Pancreas (tissue), 10 donors: ENCODE data around the gene QRICH1. TPM values are rescaled to one million over a fixed set of nuclear protein-coding genes. Genes with fewer than 3 reads are reported as not detected.
A peak's percentile ranks its signal among the peaks of the same experiment; 100 is the strongest.
"Not testable (repeated sequence)": the region's sequence is repeated elsewhere in the genome, so short reads cannot be mapped to it uniquely, and the experiment has no call there.

Experiments used
- ATAC-seq, 4 donors: fragments of 200-7000 bp; cut with Tn5 transposase; one replicate each; pipeline versions ENCODE4 v1.8.0 to v1.9.1; 2020; ENCODE audit warnings: mild to moderate bottlenecking in 4 of 4, moderate library complexity in 4 of 4
- DNase-seq, 6 donors: peaks; one replicate each; pipeline ENCODE4 v3.0.0-alpha.2; 2020
- FAIRE-seq: peaks from 2 replicates; lab custom pipeline; 2012; peaks lifted over from hg19 to GRCh38; lab: Jason Lieb, UNC
- H3K27ac ChIP-seq, 4 donors: fragments of 200-600 bp; sonication (generic); 1 replicate in 3 of 4; 2 replicates in 1 of 4; pipeline versions ENCODE4 v1.5.0 to v1.8.0; 2020
- H3K27me3 ChIP-seq, 4 donors: fragments of 200-600 bp; one replicate each; pipeline ENCODE4 v1.8.0; 2021
- H3K36me3 ChIP-seq, 3 donors: fragments of 200-600 bp; sonication (generic) in 1 of 3; one replicate each; pipeline versions ENCODE4 v1.5.0 to v1.8.0; 2020 to 2021
- H3K4me1 ChIP-seq, 3 donors: fragments of 200-600 bp; one replicate each; pipeline ENCODE4 v1.8.0; 2021
- H3K4me3 ChIP-seq, 4 donors: fragments of 200-600 bp; sonication (generic) in 2 of 4; one replicate each; pipeline versions ENCODE4 v1.5.0 to v1.8.0; 2020 to 2021
- H3K9me3 ChIP-seq, 4 donors: fragments of 200-600 bp; one replicate each; pipeline ENCODE4 v1.8.0; 2021
- WGBS, 2 donors: extraction: QIAGEN DNeasy Blood & Tissue Kit; methylation state at CpG; one replicate each; pipeline ENCODE4 v1.1.7; 2013; 5-methylcytosine and 5-hydroxymethylcytosine counted together
- intact Hi-C, 3 donors: fragments of 100-400 bp; cut with DNase I; formaldehyde crosslinking; loops; one replicate each; pipeline versions ENCODE4 v1.11.1 to v1.14.2; 2022
- polyA plus RNA-seq, 2 donors: library from polyadenylated mRNA; stranded (reverse); fragments of 200-250 nt; gene quantifications; one replicate each; pipeline ENCODE4 v1.2.3, GENCODE V29; 2013
- total RNA-seq, 6 donors: library from RNA; stranded (reverse); fragmentation: NEBNext Ultra II Directional in 4 of 6; extraction: Animal tissue kit (Norgen Biotek cat#: 25700) in 4 of 6; gene quantifications; one replicate each; pipeline versions ENCODE4 v1.2.1 to v1.2.4, GENCODE V29; 2021 to 2023
- TF ChIP-seq, protein P1 (sequence below), 4 donors: fragments of 200-600 bp; sonication (generic) in 3 of 4; IDR thresholded peaks; one replicate each; pipeline versions ENCODE4 v1.5.0 to v1.8.0; 2021; ENCODE audit warnings: antibody characterized with exemption in 4 of 4
- donor health status: healthy with polysubstance abuse.
- donor health status: DM: no; HTN: no; CAD: no; lungs with moderate emphysema.
- donor health status: DM: no; HTN: no; CAD: no.
- donor health status: control.
- donor health status: control.
- donor health status: Bipolar disorder and iron deficiency.
- donor health status: DM: yes; HTN: yes; CAD: no.
- donor health status: DM: no; HTN: no; CAD: no.
- donor health status: DM: no; HTN: no; CAD: no.
- donor health status: DM: yes; HTN: yes; CAD: no.

Gene QRICH1
- total and polyA plus RNA-seq, 8 donors, result 20.9 to 48.1 (median 30.4) TPM

- TF ChIP-seq, protein P1, sequence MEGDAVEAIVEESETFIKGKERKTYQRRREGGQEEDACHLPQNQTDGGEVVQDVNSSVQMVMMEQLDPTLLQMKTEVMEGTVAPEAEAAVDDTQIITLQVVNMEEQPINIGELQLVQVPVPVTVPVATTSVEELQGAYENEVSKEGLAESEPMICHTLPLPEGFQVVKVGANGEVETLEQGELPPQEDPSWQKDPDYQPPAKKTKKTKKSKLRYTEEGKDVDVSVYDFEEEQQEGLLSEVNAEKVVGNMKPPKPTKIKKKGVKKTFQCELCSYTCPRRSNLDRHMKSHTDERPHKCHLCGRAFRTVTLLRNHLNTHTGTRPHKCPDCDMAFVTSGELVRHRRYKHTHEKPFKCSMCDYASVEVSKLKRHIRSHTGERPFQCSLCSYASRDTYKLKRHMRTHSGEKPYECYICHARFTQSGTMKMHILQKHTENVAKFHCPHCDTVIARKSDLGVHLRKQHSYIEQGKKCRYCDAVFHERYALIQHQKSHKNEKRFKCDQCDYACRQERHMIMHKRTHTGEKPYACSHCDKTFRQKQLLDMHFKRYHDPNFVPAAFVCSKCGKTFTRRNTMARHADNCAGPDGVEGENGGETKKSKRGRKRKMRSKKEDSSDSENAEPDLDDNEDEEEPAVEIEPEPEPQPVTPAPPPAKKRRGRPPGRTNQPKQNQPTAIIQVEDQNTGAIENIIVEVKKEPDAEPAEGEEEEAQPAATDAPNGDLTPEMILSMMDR (IDR thresholded peaks at IDR 0.05), result no peak
Measured at GRCh38 chr3:49012441-49013017, 81.3 kb downstream of the QRICH1 start.

DNA sequence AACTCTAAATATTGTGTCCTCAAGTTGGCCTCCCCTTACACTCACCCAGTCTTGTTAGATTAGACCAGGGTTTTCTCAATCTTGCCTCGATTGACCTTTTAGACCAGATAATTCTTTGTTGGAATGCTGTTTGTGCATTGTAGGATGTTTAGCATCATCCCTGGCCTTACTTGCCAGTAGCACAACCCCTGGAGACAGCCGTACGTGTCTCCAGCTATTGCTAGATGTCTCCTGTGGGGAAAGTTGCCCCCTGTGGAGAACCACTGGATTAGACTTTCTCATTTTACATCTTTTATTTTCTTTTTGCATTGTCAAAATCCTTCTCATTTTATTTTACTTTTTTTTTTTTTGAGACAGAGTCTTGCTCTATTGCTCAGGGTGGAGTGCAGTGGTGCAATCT is 84.5 kb downstream of the QRICH1 start:
- 71 to 76% methylated on average over 3 of the region's 3 CpGs for WGBS, 2 donors

More at GRCh38 chr3:49012441-49013017, 81.3 kb downstream of the QRICH1 start:
- peaks cover 0 to 20% (median 11%) of the 10 kb centered on the region in 3 donors for H3K36me3 ChIP-seq
- DNase-seq, result peak in 4 of 6 donors; percentile 61 to 83 (median 70)
- H3K27ac ChIP-seq, result peak overlapping the region in 2 of 4 donors; percentile 10 to 15
- FAIRE-seq, result no peak
- H3K4me1 ChIP-seq, result peaks cover 0 to 17% (median 15%) of the 10 kb centered on the region in 3 donors
- peak; percentile 5 to 31 (median 14) for ATAC-seq
- no peaks in the 10 kb centered on the region for H3K27me3 ChIP-seq
- WGBS, 2 donors, result 34 to 37% methylated on average over 17 of the region's 17 CpGs
- no peaks in the 10 kb centered on the region for H3K9me3 ChIP-seq
- intact Hi-C loops, result no loop called here
- H3K4me3 ChIP-seq, result no peak overlapping the region

DNA sequence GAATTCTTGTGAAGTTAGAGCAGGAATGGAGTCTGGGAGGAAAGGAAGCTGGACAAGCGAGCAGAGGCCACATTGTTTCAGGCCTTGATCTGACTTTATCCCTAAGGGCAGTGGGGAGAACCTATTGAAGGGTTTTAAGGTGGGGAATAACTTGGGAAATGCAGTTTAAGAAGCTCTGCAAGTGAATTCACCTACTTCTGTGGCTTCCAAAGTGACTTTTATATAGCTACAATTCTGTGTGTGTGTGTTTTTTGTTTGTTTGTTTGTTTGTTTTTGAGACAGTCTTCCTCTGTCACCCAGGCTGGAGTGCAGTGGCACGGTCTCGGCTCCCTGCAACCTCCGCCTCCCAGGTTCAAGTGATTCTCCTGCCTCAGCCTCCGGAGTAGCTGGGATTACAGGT is 85.2 kb downstream of the QRICH1 start:
- 82 to 93% methylated on average over 5 of the region's 5 CpGs for WGBS, 2 donors
- Histone ChIP-seq H3K4me3 (peak overlapping the region in 2 of 4 donors; percentile 57 to 61), H3K27ac (peak overlapping the region in 1 of 4 donors; percentile 91), H3K4me1 (peaks cover 0 to 18% (median 17%) of the 10 kb centered on the region in 3 donors)
- intact Hi-C loops, ATAC-seq, H3K36me3 ChIP-seq, H3K27me3 ChIP-seq, H3K9me3 ChIP-seq, FAIRE-seq, DNase-seq: not testable (repeated sequence)

More for the DNA sequence above, 84.5 kb downstream of the QRICH1 start:
- DNase-seq, result no peak
- intact Hi-C loops, result no loop called here
- Histone ChIP-seq H3K9me3 (no peaks in the 10 kb centered on the region), H3K4me3 (no peak overlapping the region), H3K4me1 (peaks cover 0 to 18% (median 17%) of the 10 kb centered on the region in 3 donors), H3K27ac (no peak overlapping the region), H3K36me3 (peaks cover 0 to under 1% (median 0%) of the 10 kb centered on the region in 3 donors), H3K27me3 (no peaks in the 10 kb centered on the region)
- TF ChIP-seq, protein P1 (IDR thresholded peaks at IDR 0.05), result no peak
- FAIRE-seq, result no peak
- no peak for ATAC-seq

GRCh38 chr3:49007771-49008528 is 85.9 kb downstream of the QRICH1 start:
- WGBS, 2 donors, result 13 to 18% methylated on average over 32 to 41 of the region's 41 CpGs
- H3K4me1 ChIP-seq, result peaks cover 0 to 18% (median 15%) of the 10 kb centered on the region in 3 donors

More at GRCh38 chr3:49007771-49008528, 85.9 kb downstream of the QRICH1 start:
- Histone ChIP-seq H3K4me3 (peak overlapping the region; percentile 57 to 75 (median 60)), H3K36me3 (no peaks in the 10 kb centered on the region), H3K27ac (peak overlapping the region; percentile 82 to 96 (median 88)), H3K9me3 (no peaks in the 10 kb centered on the region), H3K27me3 (no peaks in the 10 kb centered on the region)
- TF ChIP-seq, protein P1 (IDR thresholded peaks at IDR 0.05), result no peak
- intact Hi-C loops, result no loop called here
- DNase-seq, result peak; percentile 83 to 95 (median 92)
- ATAC-seq, result peak; percentile 63 to 82 (median 76)
- no peak for FAIRE-seq
